GM12892 (cell line): Measurements from ENCODE around the gene FADS6.

Experiments used
- POLR2A ChIP-seq: IDR thresholded peaks from 2 replicates; pipeline ENCODE4 v1.6.1; 2011; ENCODE audit warnings: low read depth, low read length, control low read depth
- POLR2AphosphoS5 ChIP-seq: IDR thresholded peaks from 2 replicates; pipeline ENCODE4 v1.6.1; 2011; ENCODE audit warnings: low read depth, low read length, control low read depth
- TAF1 ChIP-seq: IDR thresholded peaks from 2 replicates; pipeline ENCODE4 v1.6.1; 2011; ENCODE audit warnings: low read depth, mild to moderate bottlenecking, control low read depth, low read length, borderline replicate concordance

DNA sequence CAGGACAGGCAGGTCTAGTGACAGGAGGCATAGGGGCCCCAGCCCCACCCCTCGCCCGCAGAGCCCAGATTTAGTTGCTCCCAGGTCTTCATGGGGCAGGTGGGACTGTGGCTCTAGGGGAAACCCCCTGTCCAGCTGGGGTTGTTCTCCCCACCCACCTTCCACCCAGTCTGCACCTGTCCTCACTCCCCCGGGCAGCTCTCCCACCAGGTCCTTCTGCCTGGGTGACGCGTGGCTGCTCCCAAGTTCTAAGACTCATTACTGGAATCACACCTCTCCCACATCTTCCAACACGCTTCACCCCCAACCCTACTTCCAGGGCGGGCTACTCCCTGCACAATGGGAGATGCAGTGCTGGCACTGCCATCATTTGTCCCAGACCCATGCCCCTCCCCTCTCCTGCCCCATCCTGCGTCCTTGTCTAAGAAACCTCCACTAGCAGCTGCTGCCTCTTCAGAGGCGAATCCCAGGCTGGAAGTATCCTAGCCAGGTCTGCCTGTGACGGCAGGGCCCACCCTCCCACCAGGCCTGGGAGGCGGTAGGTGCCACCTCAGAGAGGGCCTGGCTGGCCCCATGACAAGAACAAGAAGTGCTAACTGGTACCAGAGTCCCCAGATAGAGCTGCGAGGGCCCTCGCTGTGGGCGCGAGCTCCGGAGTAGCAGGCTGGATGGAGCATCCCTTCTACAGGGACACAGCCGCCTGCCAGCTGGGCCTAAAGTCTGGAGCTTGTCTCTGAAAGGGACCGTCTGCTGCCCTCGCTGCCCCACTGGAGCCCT lies 56.6 kb downstream of the FADS6 start:
- TF ChIP-seq TAF1, result no peak
- no peak for TF ChIP-seq POLR2AphosphoS5
- TF ChIP-seq POLR2A, result no peak
